Cardiac fibroblast (primary cell): ENCODE results near the gene NRG3.
"Not testable (repeated sequence)": the region's sequence is repeated elsewhere in the genome, so short reads cannot be mapped to it uniquely, and the experiment has no call there.

Source experiments
- DNase-seq, 2 donors: peaks; one replicate each; pipeline versions ENCODE4 v3.0.0 to v3.0.0-alpha.2; 2010; ENCODE audit warnings: low read depth in 2 of 2
- H3K4me3 ChIP-seq, 2 donors: replicated peaks in 1 of 2; 1 replicate in 1 of 2; 2 replicates in 1 of 2; pipeline ENCODE4 v1.5.1; 2011; ENCODE audit warnings: low read depth in 2 of 2, low read length in 2 of 2, mild to moderate bottlenecking in 2 of 2, moderate library complexity in 1 of 2
- CTCF ChIP-seq: IDR thresholded peaks from one replicate; pipeline ENCODE4 v1.5.1; 2011; ENCODE audit warnings: low read depth, mild to moderate bottlenecking, low read length, inconsistent platforms

Gene NRG3

GRCh38 chr10:82660205-82660604, 785.2 kb downstream of the NRG3 start:
- no peak overlapping the region for H3K4me3 ChIP-seq
- TF ChIP-seq CTCF = no peak
- peak in 1 of 2 donors; percentile 15 for DNase-seq

- H3K4me3 ChIP-seq = no peak overlapping the region
- DNase-seq = no peak
- no peak for TF ChIP-seq CTCF
Measured at GRCh38 chr10:82660986-82661385, 786.0 kb downstream of the NRG3 start.

- no peak overlapping the region for H3K4me3 ChIP-seq
- TF ChIP-seq CTCF = no peak
- DNase-seq = no peak
Measured at GRCh38 chr10:82661701-82662100, 786.7 kb downstream of the NRG3 start.

- no peak overlapping the region for H3K4me3 ChIP-seq
- no peak for TF ChIP-seq CTCF
- peak in 1 of 2 donors; percentile 67 for DNase-seq
Measured at GRCh38 chr10:82668221-82668895, 793.4 kb downstream of the NRG3 start.

GRCh38 chr10:82674036-82674435, 799.0 kb downstream of the NRG3 start:
- no peak for TF ChIP-seq CTCF
- no peak overlapping the region for H3K4me3 ChIP-seq
- peak in 1 of 2 donors; percentile 29 for DNase-seq

GRCh38 chr10:82677932-82678331, 802.9 kb downstream of the NRG3 start:
- DNase-seq, H3K4me3 ChIP-seq: not testable (repeated sequence)

GRCh38 chr10:82678451-82678850, 803.5 kb downstream of the NRG3 start:
- not testable (repeated sequence) for DNase-seq, H3K4me3 ChIP-seq

GRCh38 chr10:82680608-82681007, 805.6 kb downstream of the NRG3 start:
- no peak for DNase-seq
- TF ChIP-seq CTCF = no peak
- H3K4me3 ChIP-seq = no peak overlapping the region
